Heart left ventricle (tissue), 16 donors: ENCODE measurements around the gene CAMTA2. TPM values are rescaled to one million over a fixed set of nuclear protein-coding genes. Genes with fewer than 3 reads are reported as not detected.

Source experiments
- ATAC-seq, 4 donors: fragments of 200-7000 bp; cut with Tn5 transposase; one replicate each; pipeline ENCODE4 v1.9.1; 2020 to 2022; ENCODE audit warnings: moderate library complexity in 4 of 4, mild to moderate bottlenecking in 3 of 4, moderate number of reproducible peaks in 1 of 4
- DNase-seq, 5 donors: peaks; one replicate each; pipeline ENCODE4 v3.0.0-alpha.2; 2020
- H3K27ac ChIP-seq, 12 donors: fragments of 200-600 bp; sonication (generic) in 4 of 12; one replicate each; pipeline versions ENCODE4 v1.5.0 to v1.8.0; 2016 to 2022; ENCODE audit warnings: mild to moderate bottlenecking in 2 of 12
- H3K27me3 ChIP-seq, 9 donors: fragments of 200-600 bp; sonication (generic) in 2 of 9; one replicate each; pipeline versions ENCODE4 v1.5.1 to v1.8.0; 2016 to 2022; ENCODE audit warnings: mild to moderate bottlenecking in 3 of 9
- H3K36me3 ChIP-seq, 9 donors: fragments of 200-600 bp; sonication (generic) in 2 of 9; one replicate each; pipeline versions ENCODE4 v1.5.0 to v1.8.0; 2018 to 2022; ENCODE audit warnings: mild to moderate bottlenecking in 2 of 9
- H3K4me1 ChIP-seq, 12 donors: fragments of 200-600 bp; sonication (generic) in 4 of 12; one replicate each; pipeline versions ENCODE4 v1.5.0 to v1.8.0; 2016 to 2022; ENCODE audit warnings: mild to moderate bottlenecking in 3 of 12
- H3K4me3 ChIP-seq, 12 donors: fragments of 200-600 bp; sonication (generic) in 4 of 12; one replicate each; pipeline versions ENCODE4 v1.5.0 to v1.8.0; 2017 to 2022; ENCODE audit warnings: mild to moderate bottlenecking in 9 of 12, moderate library complexity in 4 of 12
- H3K9me3 ChIP-seq, 12 donors: fragments of 200-600 bp; sonication (generic) in 4 of 12; one replicate each; pipeline versions ENCODE4 v1.5.0 to v1.8.0; 2016 to 2022; ENCODE audit warnings: mild to moderate bottlenecking in 1 of 12
- POLR2A ChIP-seq, 2 donors: fragments of 450-650 bp; IDR thresholded peaks; one replicate each; pipeline ENCODE4 v1.6.1; 2017; ENCODE audit warnings: antibody characterized with exemption in 2 of 2, mild to moderate bottlenecking in 2 of 2, moderate library complexity in 2 of 2
- WGBS, 4 donors: extraction: QIAGEN DNeasy Blood & Tissue Kit in 2 of 4; methylation state at CpG; one replicate each; pipeline versions ENCODE4 v1.1.5 to v1.1.7; 2013 to 2018; 5-methylcytosine and 5-hydroxymethylcytosine counted together
- intact Hi-C, 10 donors: fragments of 100-400 bp; cut with DNase I; formaldehyde crosslinking; loops; one replicate each; pipeline versions ENCODE4 v1.11.1 to v1.14.2; 2022
- polyA plus RNA-seq, 2 donors: library from polyadenylated mRNA; stranded (reverse); fragments of 200-250 nt; gene quantifications; one replicate each; pipeline ENCODE4 v1.2.3, GENCODE V29; 2013
- total RNA-seq, 9 donors: library from RNA; depleted of rRNA in 2 of 9; stranded (reverse); fragments of >200 nt in 2 of 9; fragmentation: NEBNext Ultra II Directional in 3 of 9; extraction: Animal tissue kit (Norgen Biotek cat#: 25700) in 3 of 9; gene quantifications; one replicate each; pipeline versions ENCODE4 v1.1.0 to v1.2.4, GENCODE V29; 2016 to 2023
- TF ChIP-seq, protein P1 (sequence below), 12 donors: fragments of 200-600 bp; sonication (generic) in 4 of 12; IDR thresholded peaks; one replicate each; pipeline versions ENCODE4 v1.5.0 to v1.8.0; 2018 to 2022; ENCODE audit warnings: antibody characterized with exemption in 12 of 12, mild to moderate bottlenecking in 5 of 12
- donor health status: ischemic (EF 13 %, LVEDD 7.1; RV severe dilation, severe dysfunction).
- donor health status: healthy with polysubstance abuse.
- donor health status: DM: no; HTN: yes; CAD: no.
- donor health status: DM: no; HTN: no; CAD: no.
- donor health status: ischemic (EF 25% LVEDD 6.9; RV normal size, moderate dysfunction).
- donor health status: ischemic (EF 25% LVEDD 5.7; RV mildly dilated, moderate dysfunction).
- donor health status: healthy.
- donor health status: DM: yes; HTN: yes; CAD: no.
- donor health status: ischemic (EF 35%, LVEDD 5.7; RV mildly dilated, moderate dysfunction).
- donor health status: nonischemic (EF 11% LVEDD 7.7; RV severe dilation, severe dysfunction).
- donor health status: DM: yes; HTN: yes; CAD: no.
- donor health status: PGD.
- donor health status: ischemic (EF 29% LVEDD 5.4; RV normal size, mild dysfunction).
- donor health status: nonischemic (EF 23%, LVEDD 6.1; RV moderate dilation, normal function).

The CAMTA2 gene
- total and polyA plus RNA-seq, 11 donors: 25.2 to 108 (median 33.7) TPM

DNA sequence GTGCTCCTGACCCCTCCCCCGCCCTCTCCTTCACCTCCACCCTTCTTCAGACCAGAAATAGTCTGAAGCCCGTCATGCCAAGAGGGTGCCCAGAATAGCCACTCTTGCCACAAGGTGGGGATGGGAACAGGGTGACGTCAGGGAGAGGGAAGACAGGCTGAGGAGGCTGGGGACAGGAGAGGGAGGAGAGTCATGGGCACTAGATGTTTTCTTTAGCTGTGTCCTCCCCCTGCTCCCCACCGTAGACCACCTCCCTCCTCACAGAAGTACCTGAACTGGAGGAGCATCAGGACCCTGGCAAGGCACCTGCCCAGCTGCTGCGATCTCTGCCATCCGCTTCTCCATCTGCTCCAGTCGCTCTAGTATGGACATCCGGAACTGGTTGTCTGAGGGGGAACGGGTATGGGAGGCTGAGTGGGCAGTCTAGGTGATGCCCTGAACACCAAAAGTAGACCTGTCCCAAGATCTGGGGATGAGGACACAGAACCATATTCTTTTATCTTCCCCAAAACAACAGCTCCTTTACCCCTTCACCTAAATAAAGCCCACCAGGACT lies 13.3 kb downstream of the CAMTA2 start:
- peak in 4 of 5 donors; percentile 63 to 89 (median 74) for DNase-seq
- no peaks in the 10 kb centered on the region for H3K27me3 ChIP-seq
- 58 to 77% (median 61%) methylated on average over 9 of the region's 9 CpGs for WGBS, 4 donors
- TF ChIP-seq, protein P1, sequence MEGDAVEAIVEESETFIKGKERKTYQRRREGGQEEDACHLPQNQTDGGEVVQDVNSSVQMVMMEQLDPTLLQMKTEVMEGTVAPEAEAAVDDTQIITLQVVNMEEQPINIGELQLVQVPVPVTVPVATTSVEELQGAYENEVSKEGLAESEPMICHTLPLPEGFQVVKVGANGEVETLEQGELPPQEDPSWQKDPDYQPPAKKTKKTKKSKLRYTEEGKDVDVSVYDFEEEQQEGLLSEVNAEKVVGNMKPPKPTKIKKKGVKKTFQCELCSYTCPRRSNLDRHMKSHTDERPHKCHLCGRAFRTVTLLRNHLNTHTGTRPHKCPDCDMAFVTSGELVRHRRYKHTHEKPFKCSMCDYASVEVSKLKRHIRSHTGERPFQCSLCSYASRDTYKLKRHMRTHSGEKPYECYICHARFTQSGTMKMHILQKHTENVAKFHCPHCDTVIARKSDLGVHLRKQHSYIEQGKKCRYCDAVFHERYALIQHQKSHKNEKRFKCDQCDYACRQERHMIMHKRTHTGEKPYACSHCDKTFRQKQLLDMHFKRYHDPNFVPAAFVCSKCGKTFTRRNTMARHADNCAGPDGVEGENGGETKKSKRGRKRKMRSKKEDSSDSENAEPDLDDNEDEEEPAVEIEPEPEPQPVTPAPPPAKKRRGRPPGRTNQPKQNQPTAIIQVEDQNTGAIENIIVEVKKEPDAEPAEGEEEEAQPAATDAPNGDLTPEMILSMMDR (IDR thresholded peaks at IDR 0.05): no peak
- TF ChIP-seq POLR2A (IDR thresholded peaks at IDR 0.05): peak in 1 of 2 donors; percentile 42
- ATAC-seq: peak; percentile 80 to 87 (median 84)
- no peak overlapping the region for H3K4me3 ChIP-seq
- H3K27ac ChIP-seq: peak overlapping the region in 11 of 12 donors; percentile 47 to 82 (median 68)
- H3K4me1 ChIP-seq: peaks cover 0 to 50% (median 24%) of the 10 kb centered on the region in 12 donors
- H3K36me3 ChIP-seq: peaks cover 0 to 98% (median 93%) of the 10 kb centered on the region in 9 donors
- H3K9me3 ChIP-seq: no peaks in the 10 kb centered on the region
- intact Hi-C loops: loop anchor here in 2 of 10 donors (5.0 kb wide), 2 partner anchors 37 to 57 kb away; no protein-coding TSS in a partner anchor

DNA sequence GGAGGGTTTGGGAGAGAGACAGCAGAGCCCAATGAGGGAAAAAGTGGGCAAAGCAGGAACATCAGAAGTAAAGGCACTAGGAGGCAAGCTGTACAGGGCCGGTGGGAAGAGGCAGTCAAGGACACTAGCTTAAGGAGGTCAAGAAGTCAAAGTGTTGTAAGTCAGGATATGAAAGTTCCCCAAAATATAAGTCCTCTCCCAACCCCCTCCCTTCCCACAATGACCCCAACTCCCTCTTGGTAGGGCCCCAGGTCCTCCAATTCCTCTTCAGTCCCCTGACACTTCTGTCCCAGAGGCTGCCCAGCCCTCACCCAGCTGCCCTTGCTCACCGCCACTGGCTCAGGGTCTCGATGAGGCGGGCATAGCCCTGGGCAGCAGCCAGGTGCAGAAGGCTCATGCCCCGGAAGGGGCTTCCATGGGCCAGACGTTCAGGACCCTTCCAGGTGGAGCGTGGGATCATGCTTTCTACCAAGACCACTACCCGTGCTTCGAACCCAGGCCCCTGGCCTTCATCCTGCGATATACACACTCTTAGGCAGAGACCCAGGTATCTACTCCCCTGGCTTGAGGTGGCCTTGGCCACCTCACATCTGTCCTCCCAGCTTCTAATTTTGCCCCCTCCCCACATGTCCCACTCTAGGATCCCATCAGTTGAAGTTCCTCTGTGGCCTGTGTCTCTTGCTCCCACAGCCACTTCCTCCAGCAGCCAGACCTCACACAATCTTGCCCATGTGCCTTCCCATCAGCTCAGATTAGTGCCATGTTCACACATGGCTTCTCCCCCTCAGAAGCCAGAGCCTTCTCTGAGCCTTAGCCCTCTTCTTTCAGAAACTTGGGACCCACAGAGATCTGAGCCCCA lies 14.0 kb downstream of the CAMTA2 start:
- H3K4me3 ChIP-seq: no peak overlapping the region
- peaks cover 0 to 92% (median 86%) of the 10 kb centered on the region in 9 donors for H3K36me3 ChIP-seq
- intact Hi-C loops: loop anchor here in 2 of 10 donors (5.0 kb wide), 2 partner anchors 36 to 56 kb away; no protein-coding TSS in a partner anchor
- H3K27ac ChIP-seq: peak overlapping the region in 11 of 12 donors; percentile 47 to 82 (median 68)
- TF ChIP-seq POLR2A (IDR thresholded peaks at IDR 0.05): no peak
- TF ChIP-seq, protein P1 (IDR thresholded peaks at IDR 0.05): no peak
- WGBS, 4 donors: 82 to 88% (median 85%) methylated on average over 10 of the region's 10 CpGs
- H3K9me3 ChIP-seq: no peaks in the 10 kb centered on the region
- peak in 1 of 4 donors; percentile 2 for ATAC-seq
- peaks cover 0 to 51% (median 31%) of the 10 kb centered on the region in 12 donors for H3K4me1 ChIP-seq
- no peaks in the 10 kb centered on the region for H3K27me3 ChIP-seq
- DNase-seq: no peak

DNA sequence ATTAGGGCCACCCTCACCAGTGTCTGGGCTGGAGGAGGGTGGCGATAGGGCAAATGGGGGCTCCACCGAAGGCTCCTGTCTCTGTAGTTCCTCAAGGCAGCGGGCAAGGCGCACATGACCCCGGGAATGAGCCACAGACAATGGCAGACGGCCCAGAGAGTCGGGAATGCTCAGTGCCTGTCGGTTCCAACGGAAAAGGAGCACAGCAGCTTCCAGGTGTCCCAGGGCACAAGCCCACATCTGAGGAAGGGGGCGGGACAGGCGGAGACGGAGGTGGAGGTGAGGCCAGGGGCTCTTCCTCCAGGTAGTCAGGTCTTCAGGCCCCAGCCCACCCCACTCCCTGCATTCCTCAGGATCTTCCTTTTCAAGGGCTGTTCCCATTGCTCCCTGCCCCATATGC lies 14.7 kb downstream of the CAMTA2 start:
- TF ChIP-seq POLR2A (IDR thresholded peaks at IDR 0.05): no peak
- TF ChIP-seq, protein P1 (IDR thresholded peaks at IDR 0.05): no peak
- intact Hi-C loops: loop anchor here in 2 of 10 donors (5.0 kb wide), 2 partner anchors 35 to 55 kb away; no protein-coding TSS in a partner anchor
- no peaks in the 10 kb centered on the region for H3K27me3 ChIP-seq
- no peak for ATAC-seq
- peaks cover 0 to 54% (median 37%) of the 10 kb centered on the region in 12 donors for H3K4me1 ChIP-seq
- peaks cover 0 to 85% (median 79%) of the 10 kb centered on the region in 9 donors for H3K36me3 ChIP-seq
- H3K9me3 ChIP-seq: no peaks in the 10 kb centered on the region
- 64 to 77% (median 69%) methylated on average over 12 of the region's 12 CpGs for WGBS, 4 donors
- peak overlapping the region in 10 of 12 donors; percentile 29 to 82 (median 58) for H3K27ac ChIP-seq
- H3K4me3 ChIP-seq: no peak overlapping the region
- peak in 1 of 5 donors; percentile 21 for DNase-seq

DNA sequence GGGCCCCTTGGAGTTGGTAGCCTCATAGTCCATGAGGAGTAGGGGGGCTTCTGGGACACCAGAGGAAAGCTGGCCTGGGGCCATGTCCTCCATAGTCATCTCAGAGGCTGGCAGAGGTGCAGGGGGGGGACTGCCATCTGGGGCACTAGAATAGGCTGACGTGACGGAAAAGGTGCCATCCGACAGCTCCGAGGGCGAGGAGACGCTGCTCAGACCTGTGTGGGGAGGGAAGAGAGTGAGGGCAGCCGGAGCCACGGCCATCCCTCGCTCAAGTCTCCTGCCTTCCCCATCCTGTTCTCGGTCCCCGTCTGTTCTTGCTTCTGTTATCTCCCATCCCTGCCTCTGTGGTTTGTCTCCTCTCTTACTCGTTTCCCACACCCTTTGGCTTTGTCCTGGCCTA lies 15.2 kb downstream of the CAMTA2 start:
- Histone ChIP-seq H3K9me3 (no peaks in the 10 kb centered on the region), H3K27me3 (no peaks in the 10 kb centered on the region), H3K4me1 (peaks cover 0 to 54% (median 37%) of the 10 kb centered on the region in 12 donors), H3K4me3 (no peak overlapping the region), H3K27ac (peak overlapping the region in 9 of 12 donors; percentile 29 to 82 (median 61)), H3K36me3 (peaks cover 0 to 81% (median 75%) of the 10 kb centered on the region in 9 donors)
- DNase-seq: peak in 1 of 5 donors; percentile 39
- 81 to 86% (median 83%) methylated on average over 12 of the region's 12 CpGs for WGBS, 4 donors
- intact Hi-C loops: loop anchor here in 2 of 10 donors (5.0 kb wide), 2 partner anchors 35 to 55 kb away; no protein-coding TSS in a partner anchor
- no peak for ATAC-seq
- TF ChIP-seq POLR2A (IDR thresholded peaks at IDR 0.05): no peak
- TF ChIP-seq, protein P1 (IDR thresholded peaks at IDR 0.05): no peak
